Activated CD4-positive, alpha-beta T cell treated with anti-CD3 and anti-CD28 coated beads, Interleukin-2, amount 10 ng/mL, durations not matched to agents 7 days and 5 days (primary cell): ENCODE data around the gene PITRM1. TPM values are rescaled to one million over a fixed set of nuclear protein-coding genes. Genes with fewer than 3 reads are reported as not detected.

ENCODE experiments used
- CTCF ChIA-PET: fragments of 350-600 bp; sonication (Branson Sonifier 250); formaldehyde crosslinking; loops from one replicate; lab custom pipeline; 2021; ENCODE audit warnings: antibody characterized with exemption; lab: Charles Lee
- POLR2A ChIA-PET: fragments of 350-600 bp; sonication (Branson Sonifier 250); formaldehyde crosslinking; loops from one replicate; lab custom pipeline; 2021; ENCODE audit warnings: antibody characterized with exemption; lab: Charles Lee
- DNase-seq: peaks from one replicate; pipeline ENCODE4 v3.0.0-alpha.2; 2020
- H3K27ac Mint-ChIP-seq: one replicate; pipeline ENCODE4 v1.8.0; 2021; ENCODE audit warnings: mild to moderate bottlenecking, moderate library complexity, mixed read lengths
- H3K27me3 Mint-ChIP-seq: one replicate; pipeline ENCODE4 v1.8.0; 2021; ENCODE audit warnings: mixed read lengths
- H3K36me3 Mint-ChIP-seq: one replicate; pipeline ENCODE4 v1.8.0; 2021; ENCODE audit warnings: low read depth, mixed read lengths
- H3K4me1 Mint-ChIP-seq: one replicate; pipeline ENCODE4 v1.8.0; 2021; ENCODE audit warnings: mixed read lengths
- H3K4me3 Mint-ChIP-seq: one replicate; pipeline ENCODE4 v1.8.0; 2021; ENCODE audit warnings: mild to moderate bottlenecking, moderate library complexity, mixed read lengths
- H3K9me3 Mint-ChIP-seq: one replicate; pipeline ENCODE4 v1.8.0; 2021; ENCODE audit warnings: mixed read lengths
- total RNA-seq, 2 experiments: library from RNA; stranded (reverse); gene quantifications; one replicate each; pipeline ENCODE4 v1.2.3, GENCODE V29; 2021

Gene PITRM1
- total RNA-seq, 2 experiments from 2014 or later, result 57.4 to 58.0 TPM

DNA sequence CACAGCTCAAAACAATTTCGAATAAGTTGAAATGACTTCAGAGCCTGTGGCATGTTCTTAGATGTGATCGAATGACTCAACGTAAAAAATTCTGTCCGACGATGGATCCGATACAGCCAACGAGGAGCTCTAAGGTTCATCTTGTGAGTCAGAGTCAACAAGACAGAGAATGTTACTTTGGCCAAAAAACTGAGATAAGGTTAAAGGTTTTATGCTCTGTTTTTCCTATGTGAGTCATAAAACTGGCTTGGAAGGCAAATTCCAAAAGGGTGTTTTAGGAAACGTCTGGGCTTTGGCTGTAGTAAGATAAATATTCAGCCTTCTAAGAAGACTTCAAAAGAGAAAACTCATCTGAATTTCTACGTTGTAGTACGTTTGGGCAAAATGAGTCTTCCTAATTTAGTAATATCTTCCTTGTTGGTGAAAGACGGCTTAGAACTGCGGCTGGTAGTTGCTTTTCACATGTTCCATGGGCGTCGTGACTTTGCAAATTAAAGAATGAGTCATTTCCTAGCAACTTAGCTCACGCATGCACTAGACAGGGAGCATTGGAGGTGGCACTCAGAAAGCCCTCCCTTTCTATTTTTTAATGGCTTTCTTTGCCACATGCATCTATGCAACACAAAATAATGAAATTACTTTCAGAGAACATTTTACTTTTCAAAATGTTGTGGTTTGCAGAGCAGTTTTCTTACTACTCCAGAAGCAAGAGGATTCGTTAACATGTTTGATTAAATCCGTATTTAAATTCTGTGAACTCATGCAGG is 77.0 kb downstream of the PITRM1 start:
- Mint-ChIP-seq H3K4me3 (peak overlapping the region; percentile 31), H3K36me3 (peaks cover 52% of the 10 kb centered on the region)
- peak; percentile 54 for DNase-seq

DNA sequence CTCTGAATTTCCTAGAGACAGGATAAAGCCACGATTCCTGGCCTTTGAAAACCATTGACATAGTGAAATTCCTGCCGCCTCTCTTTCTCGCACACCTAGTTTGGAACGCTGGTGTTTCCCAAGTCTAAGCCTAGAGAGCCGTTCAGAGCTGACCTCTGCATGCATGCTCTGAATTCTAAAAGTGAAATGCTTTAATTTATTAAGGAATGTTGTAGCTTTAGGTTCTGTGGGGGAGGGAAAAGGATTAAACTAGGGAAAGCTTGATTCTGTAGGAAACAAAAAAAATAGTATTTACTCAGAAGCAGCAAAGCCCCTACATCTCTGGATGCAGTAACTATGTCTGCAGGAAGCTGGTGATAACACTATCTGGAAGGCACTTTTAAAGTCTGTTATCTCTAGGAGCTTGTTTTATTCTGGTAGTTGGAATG is 78.0 kb downstream of the PITRM1 start:
- peaks cover 49% of the 10 kb centered on the region for H3K36me3 Mint-ChIP-seq
- peak overlapping the region; percentile 55 for H3K27ac Mint-ChIP-seq
- H3K4me3 Mint-ChIP-seq, result no peak overlapping the region
- no peaks in the 10 kb centered on the region for H3K27me3 Mint-ChIP-seq
- ChIA-PET POLR2A (no interaction called here), CTCF (interaction anchor here (1.5 to 2.5 kb wide), 3 partner anchors 15 to 24 kb away, joined by 4 to 8 read pairs (median 7); no protein-coding TSS in a partner anchor)
- no peak for DNase-seq
- H3K9me3 Mint-ChIP-seq, result no peaks in the 10 kb centered on the region
- H3K4me1 Mint-ChIP-seq, result peaks cover 68% of the 10 kb centered on the region

More for the DNA sequence above, 77.0 kb downstream of the PITRM1 start:
- Mint-ChIP-seq H3K27ac (peak overlapping the region; percentile 79), H3K27me3 (no peaks in the 10 kb centered on the region), H3K9me3 (no peaks in the 10 kb centered on the region), H3K4me1 (peaks cover 60% of the 10 kb centered on the region)
- ChIA-PET POLR2A (no interaction called here), CTCF (interaction anchor here (0.8 to 2.5 kb wide), 4 partner anchors 12 to 25 kb away, joined by 3 to 8 read pairs (median 6); no protein-coding TSS in a partner anchor)

DNA sequence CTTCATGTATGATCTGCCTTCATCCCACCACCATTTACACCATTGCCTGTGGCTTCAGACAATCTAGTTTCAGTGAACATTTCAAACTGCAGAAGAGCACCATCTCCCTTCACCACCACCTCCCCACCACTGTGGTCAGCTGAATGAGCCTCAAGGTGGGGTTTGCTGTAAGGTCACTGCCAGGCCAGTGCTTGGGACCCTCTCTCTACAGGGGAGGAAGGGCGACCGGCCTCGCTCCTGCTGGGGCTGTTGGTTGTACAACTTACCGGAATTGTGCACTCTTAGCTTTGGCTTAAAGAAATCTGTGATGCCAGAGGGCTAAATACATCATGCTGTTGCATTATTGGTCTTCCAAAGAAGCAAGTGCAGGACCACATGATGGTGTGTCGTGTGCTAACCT is 78.6 kb downstream of the PITRM1 start:
- peak overlapping the region; percentile 22 for H3K4me3 Mint-ChIP-seq
- DNase-seq, result no peak
- peaks cover 68% of the 10 kb centered on the region for H3K4me1 Mint-ChIP-seq
- no peaks in the 10 kb centered on the region for H3K9me3 Mint-ChIP-seq
- CTCF ChIA-PET, result interaction anchor here (2.5 kb wide), 1 partner anchor 15 kb away, joined by 8 read pairs; no protein-coding TSS in a partner anchor
- H3K27me3 Mint-ChIP-seq, result no peaks in the 10 kb centered on the region
- POLR2A ChIA-PET, result no interaction called here
- H3K36me3 Mint-ChIP-seq, result peaks cover 46% of the 10 kb centered on the region
- H3K27ac Mint-ChIP-seq, result peak overlapping the region; percentile 74

DNA sequence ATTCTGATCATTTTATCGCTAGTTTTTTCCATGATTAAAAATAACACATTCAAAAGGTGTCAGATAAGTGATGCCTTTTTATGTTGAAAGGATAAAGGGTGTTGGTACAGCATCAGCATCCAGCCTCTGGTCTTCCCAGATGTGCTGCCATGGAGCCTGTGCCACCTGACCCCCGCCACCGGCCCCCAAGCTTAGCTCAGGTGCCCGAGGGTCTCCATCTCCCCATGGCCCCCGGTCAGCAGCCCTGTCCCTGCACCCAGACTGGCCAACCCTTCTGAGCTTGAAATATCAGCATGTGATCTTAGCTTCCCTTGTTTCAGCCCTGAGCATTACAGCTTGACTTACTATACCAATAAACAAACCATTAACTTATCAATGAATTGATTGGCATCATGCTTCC is 80.7 kb downstream of the PITRM1 start:
- no peaks in the 10 kb centered on the region for H3K27me3 Mint-ChIP-seq
- no peak for DNase-seq
- H3K27ac Mint-ChIP-seq, result no peak overlapping the region
- POLR2A ChIA-PET, result no interaction called here
- no peak overlapping the region for H3K4me3 Mint-ChIP-seq
- no peaks in the 10 kb centered on the region for H3K9me3 Mint-ChIP-seq
- peaks cover 45% of the 10 kb centered on the region for H3K36me3 Mint-ChIP-seq
- peaks cover 64% of the 10 kb centered on the region for H3K4me1 Mint-ChIP-seq
- CTCF ChIA-PET, result interaction anchor here (1.3 to 2.3 kb wide), 5 partner anchors 10 to 22 kb away, joined by 4 to 8 read pairs (median 5); no protein-coding TSS in a partner anchor

DNA sequence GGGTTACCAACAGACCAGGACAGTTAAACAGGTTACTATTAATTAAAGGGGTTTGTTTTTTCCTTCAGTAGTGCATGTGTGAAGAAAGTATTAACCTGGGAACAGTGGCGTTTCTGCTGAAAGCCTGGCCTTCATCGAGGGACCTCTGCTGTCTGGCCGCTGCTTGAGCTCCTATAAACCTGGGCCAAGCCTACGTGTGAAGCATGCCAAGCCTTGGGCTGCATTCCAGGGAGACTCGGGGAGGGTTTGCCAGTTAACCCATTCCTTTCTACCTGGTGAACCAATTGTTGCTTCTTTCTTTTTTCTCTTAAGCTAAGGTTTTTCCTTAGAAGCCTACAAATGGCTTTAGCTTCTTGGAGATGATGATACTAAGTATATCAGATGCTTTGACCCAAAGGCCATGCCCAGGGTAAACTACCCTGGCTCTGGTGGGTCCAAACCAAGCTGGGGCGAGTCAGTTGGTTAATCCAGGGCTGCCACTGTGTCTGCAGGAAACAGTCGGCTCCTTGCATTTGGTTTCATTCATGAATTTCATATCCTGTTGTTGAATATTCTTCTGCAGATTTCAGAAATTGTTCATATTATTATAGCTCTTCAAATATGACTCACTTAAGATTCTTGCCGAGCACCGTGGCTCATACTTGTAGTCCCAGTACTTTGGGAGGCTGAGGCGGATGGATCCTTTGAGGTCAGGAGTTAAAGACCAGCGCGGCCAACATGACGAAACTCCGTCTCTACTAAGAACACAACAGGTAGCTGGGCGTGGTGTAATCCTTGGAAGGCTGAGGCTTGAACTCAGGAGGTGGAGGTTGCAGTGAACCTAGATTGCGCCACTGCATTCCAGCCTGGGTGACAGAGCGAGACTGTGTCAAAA is 81.4 kb downstream of the PITRM1 start:
- Mint-ChIP-seq H3K4me3 (no peak overlapping the region), H3K9me3 (no peaks in the 10 kb centered on the region), H3K27me3 (no peaks in the 10 kb centered on the region), H3K4me1 (peaks cover 61% of the 10 kb centered on the region), H3K27ac (peak overlapping the region; percentile 68), H3K36me3 (peaks cover 45% of the 10 kb centered on the region)
- ChIA-PET CTCF (interaction anchor here (1.5 to 2.3 kb wide), 4 partner anchors 9 to 21 kb away, joined by 5 to 8 read pairs (median 6); no protein-coding TSS in a partner anchor), POLR2A (no interaction called here)
- no peak for DNase-seq

DNA sequence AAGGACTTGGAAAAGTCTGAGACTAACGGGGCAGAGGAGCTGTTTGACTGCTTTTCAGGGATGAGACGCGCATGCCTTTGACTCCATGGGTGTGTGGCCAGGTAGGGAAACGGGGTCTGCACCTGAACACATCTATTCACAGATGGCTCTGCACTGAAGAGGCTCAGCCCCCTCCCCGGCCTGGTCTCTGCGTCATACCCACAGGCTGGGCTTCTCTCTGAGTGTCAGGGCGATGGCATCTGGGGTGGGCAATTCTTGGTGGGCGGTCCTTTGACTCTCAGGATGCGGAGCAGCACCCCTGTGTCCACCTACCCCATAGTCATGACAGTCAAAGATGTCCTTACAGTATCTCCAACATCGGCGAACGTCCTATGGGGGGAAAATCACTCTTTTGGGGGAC is 82.2 kb downstream of the PITRM1 start:
- ChIA-PET POLR2A (no interaction called here), CTCF (interaction anchor here (1.5 to 2.2 kb wide), 3 partner anchors 8 to 17 kb away, joined by 5 to 7 read pairs (median 5); no protein-coding TSS in a partner anchor)
- Mint-ChIP-seq H3K9me3 (no peaks in the 10 kb centered on the region), H3K27me3 (no peaks in the 10 kb centered on the region), H3K27ac (no peak overlapping the region), H3K4me1 (peaks cover 58% of the 10 kb centered on the region), H3K4me3 (no peak overlapping the region), H3K36me3 (peaks cover 41% of the 10 kb centered on the region)
- no peak for DNase-seq

Other genes with a start within 250 kb of the PITRM1 start
- gene PFKP, start 105.2 kb downstream of the PITRM1 start, total RNA-seq, result 100 to 1,000 TPM; 173 to 178 TPM